Measurements from ENCODE around the gene KCNN1.

DNA sequence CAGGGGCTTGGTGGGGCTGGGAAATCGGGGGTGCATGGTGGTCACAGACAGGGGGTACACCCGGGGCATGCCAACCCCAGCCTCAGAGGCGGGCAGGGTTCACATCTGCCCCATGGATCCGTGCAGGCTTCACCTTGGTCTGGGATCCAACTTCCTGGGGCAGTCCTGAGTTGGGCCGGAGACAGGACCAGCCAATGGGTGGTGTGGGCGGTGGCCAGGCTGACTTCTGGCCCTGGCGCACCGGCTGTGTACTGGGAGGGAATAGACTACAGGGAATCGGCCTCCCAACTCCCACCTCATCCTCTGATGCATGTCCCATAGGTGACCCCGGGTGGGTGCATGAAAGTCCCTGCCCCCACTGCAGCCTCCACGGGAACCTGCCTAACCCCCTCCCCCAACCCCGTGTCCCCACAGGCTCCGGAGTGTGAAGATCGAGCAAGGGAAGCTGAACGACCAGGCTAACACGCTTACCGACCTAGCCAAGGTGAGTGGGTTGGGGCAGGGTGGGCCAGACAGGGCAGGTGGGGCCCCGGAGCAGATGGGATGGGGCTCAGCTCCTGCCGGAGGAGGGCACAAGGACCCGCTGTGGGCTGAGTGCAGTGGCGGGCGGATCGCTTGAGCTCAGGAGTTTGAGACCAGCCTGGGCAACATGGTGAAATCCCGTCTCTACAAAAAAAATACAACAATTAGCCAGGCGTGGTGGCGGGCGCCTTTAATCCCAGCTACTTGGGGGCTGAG is 26.3 kb downstream of the KCNN1 start:
- no peak for TF ChIP-seq TARDBP (IDR thresholded peaks at IDR 0.05)
- TF ChIP-seq ARNT (IDR thresholded peaks at IDR 0.05): no peak
- TF ChIP-seq SUZ12 (IDR thresholded peaks at IDR 0.05): no peak
- no peak for TF ChIP-seq L3MBTL2 (conservative IDR thresholded peaks at IDR 0.05)
- no peak for TF ChIP-seq CTBP1 (IDR thresholded peaks at IDR 0.05; ENCODE audit: borderline replicate concordance)
- TF ChIP-seq BHLHE40 (IDR thresholded peaks at IDR 0.05; ENCODE audit: borderline replicate concordance): no peak
- TF ChIP-seq ZNF384 (IDR thresholded peaks at IDR 0.05): no peak
- TF ChIP-seq, protein P1, sequence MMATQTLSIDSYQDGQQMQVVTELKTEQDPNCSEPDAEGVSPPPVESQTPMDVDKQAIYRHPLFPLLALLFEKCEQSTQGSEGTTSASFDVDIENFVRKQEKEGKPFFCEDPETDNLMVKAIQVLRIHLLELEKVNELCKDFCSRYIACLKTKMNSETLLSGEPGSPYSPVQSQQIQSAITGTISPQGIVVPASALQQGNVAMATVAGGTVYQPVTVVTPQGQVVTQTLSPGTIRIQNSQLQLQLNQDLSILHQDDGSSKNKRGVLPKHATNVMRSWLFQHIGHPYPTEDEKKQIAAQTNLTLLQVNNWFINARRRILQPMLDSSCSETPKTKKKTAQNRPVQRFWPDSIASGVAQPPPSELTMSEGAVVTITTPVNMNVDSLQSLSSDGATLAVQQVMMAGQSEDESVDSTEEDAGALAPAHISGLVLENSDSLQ (IDR thresholded peaks at IDR 0.05): no peak
- TF ChIP-seq SP1 (IDR thresholded peaks at IDR 0.05): no peak
- no peak for TF ChIP-seq FOXM1 (IDR thresholded peaks at IDR 0.05; ENCODE audit: borderline replicate concordance)
- TF ChIP-seq ELF4 (IDR thresholded peaks at IDR 0.05): no peak
- TF ChIP-seq FOXA1 (IDR thresholded peaks at IDR 0.05): no peak
